WTC11 (cell line): Measurements from ENCODE around the gene PDZD2.

Source experiments
- CTCF ChIP-seq: fragments of 200-600 bp; IDR thresholded peaks from 2 replicates; pipeline ENCODE4 v1.8.0; 2022; ENCODE audit warnings: antibody characterized with exemption
- ETV6 ChIP-seq: sonication (generic); formaldehyde crosslinking; IDR thresholded peaks from 2 replicates; pipeline ENCODE4 v1.8.1; 2022; ENCODE audit warnings: mild to moderate bottlenecking, missing genetic modification reagents
- MAX ChIP-seq: sonication (generic); formaldehyde crosslinking; IDR thresholded peaks from 2 replicates; pipeline ENCODE4 v1.8.0; 2022; ENCODE audit warnings: mild to moderate bottlenecking, missing genetic modification reagents

GRCh38 chr5:32029261-32029660 is 390.3 kb downstream of the PDZD2 start:
- TF ChIP-seq MAX (CRISPR knock-in tag) (no peak), CTCF (no peak), ETV6 (CRISPR knock-in tag) (no peak)
